VCaP (cell line): ENCODE data around the gene LPCAT4.
"Not testable (repeated sequence)": the region's sequence is repeated elsewhere in the genome, so short reads cannot be mapped to it uniquely, and the experiment has no call there.

ENCODE experiments used
- H3K27ac ChIP-seq: fragments of 450-650 bp; 2 replicates; pipeline ENCODE4 v1.5.1; 2017
- CTCF ChIP-seq: fragments of 450-650 bp; conservative IDR thresholded peaks from 2 replicates; pipeline ENCODE4 v1.5.1; 2017; ENCODE audit warnings: mild to moderate bottlenecking, moderate library complexity

The LPCAT4 gene

DNA sequence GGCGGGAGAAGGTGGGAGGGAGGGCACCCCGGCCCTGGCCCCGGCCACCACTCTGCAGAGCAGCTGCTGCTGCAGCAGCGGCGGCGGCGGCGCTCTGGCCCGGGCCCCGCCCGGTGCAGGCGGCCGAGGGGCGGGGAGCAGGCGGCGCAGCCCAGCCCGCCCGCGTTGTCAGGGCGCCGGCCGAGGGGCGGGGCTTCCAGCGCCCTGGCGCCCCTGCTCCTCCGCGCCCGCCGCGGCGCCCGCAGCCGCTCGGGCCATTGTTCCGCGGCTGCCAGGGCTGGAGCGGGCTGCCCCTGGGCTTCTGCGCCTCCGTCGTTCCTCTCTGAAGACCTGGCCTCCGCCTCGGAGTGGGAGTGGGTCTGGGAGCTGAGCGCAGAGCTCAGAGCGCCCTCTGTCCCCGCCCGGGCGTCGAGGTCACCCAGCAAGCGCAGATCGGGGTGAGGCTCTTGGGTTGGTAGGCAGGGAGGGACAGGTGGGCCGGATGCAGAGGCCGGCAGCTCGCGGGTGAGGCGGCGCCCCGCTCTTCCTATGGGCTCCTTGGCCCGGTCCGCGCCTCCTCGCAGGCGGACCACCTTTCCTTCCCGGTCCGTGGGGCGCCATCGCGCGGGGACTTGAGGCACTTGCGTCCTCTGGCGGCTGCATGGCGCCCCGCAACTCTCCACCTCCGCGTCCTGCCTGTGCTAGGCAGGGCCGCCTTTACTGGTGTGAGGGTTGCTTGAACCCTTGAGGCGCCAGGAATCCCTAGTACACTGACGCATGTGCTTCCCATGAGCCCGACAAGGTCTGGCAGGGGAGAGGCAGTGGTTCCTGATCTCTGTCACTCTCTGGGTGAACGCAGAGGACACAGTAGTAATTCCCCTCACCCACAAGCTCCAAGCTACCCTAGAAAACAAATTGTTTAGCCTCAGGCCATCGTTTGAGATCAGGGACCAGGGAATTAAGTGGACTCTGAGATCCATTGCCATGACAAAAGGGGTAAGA lies at the start of gene LPCAT4:
TSS of gene LPCAT4 (minus strand) at position 96 of the 981 bp plus-strand sequence. CDS start 96 bp downstream, outside the sequence.
- H3K27ac ChIP-seq, result peak within 1 kb of the TSS; percentile 92
- TF ChIP-seq CTCF, result peak; percentile 96

DNA sequence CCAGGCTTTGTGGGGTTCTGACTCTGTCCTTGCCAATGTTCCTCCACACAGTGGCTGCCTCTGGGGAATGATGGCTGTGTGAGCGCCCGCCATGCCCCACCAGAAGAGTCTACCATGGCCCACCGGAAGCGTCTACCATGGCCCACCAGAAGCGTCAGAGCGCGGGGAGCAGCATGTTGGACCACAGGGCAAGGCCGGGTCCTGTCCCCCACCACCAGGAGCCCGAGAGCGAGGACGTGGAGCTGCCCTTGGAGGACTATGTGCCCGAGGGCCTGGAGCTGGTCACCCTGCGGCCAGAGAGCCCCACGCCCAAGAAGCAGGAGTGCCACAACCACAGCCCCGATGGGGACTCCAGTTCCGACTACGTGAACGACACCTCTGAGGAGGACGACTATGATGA lies 42.5 kb upstream of the LPCAT4 start:
- H3K27ac ChIP-seq, result not testable (repeated sequence)

DNA sequence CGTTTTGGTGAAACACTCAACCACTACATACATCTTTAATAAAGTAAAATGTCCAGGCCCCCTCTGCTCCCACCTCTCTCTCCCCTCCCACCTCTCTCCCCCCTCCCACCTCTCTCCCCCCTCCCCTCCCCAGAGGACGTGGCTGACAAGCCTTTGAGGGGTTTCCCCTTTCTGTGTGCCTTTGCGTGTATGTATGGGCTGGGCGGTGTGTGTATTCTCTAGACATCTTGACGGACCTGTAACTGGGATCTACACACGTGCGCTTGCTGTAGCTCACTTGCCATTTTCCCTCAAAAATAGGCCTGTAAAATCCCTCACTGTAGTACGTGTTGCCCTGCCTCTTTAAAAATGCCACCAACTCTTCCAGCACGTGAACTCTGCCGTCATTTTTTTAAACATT lies 42.0 kb upstream of the LPCAT4 start:
- not testable (repeated sequence) for H3K27ac ChIP-seq

DNA sequence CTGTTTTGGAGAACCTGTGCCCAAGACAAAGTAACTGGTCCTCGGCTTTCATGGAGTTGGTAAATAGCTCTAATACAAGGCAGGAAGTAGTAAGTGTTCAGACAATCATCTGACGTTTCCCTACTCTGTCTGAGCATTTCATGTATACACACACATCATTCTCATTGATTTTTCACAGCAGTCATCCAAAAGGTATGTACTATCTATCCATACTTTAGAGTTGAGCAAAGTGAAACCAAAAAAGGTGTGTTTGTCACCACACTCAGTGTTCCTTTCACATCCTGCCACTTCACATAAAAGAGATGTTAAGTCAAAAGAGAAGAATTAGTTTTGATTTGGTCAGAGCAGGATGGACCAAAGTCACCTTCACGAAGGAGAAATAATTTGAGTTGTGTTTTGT lies 36.9 kb upstream of the LPCAT4 start:
- H3K27ac ChIP-seq, result not testable (repeated sequence)

DNA sequence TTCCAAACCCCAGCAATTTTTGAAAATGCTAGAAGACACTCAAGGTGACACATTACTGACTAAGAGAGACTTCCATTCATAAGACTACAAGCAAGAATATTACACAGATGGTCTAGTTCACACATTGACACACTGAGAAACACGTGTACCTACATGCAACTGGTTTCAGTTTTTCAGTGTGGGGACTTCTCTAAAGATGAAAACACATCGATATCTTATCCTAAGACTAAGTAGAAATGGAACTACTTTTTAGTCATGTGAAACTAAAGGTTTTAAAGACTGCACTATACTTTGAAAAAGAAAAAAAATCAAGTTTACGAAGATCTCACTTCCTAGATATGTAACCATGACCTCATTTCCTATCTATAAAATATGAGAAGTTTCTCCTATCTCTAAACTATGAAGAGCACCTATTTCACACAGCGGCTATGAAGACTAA lies 36.2 kb upstream of the LPCAT4 start:
- H3K27ac ChIP-seq, result not testable (repeated sequence)

GRCh38 chr15:34397637-34398259 lies 30.8 kb upstream of the LPCAT4 start:
- H3K27ac ChIP-seq, result not testable (repeated sequence)

GRCh38 chr15:34392981-34393380 lies 26.0 kb upstream of the LPCAT4 start:
- H3K27ac ChIP-seq, result not testable (repeated sequence)

- not testable (repeated sequence) for H3K27ac ChIP-seq
Measured at GRCh38 chr15:34389594-34390086, 22.6 kb upstream of the LPCAT4 start.

DNA sequence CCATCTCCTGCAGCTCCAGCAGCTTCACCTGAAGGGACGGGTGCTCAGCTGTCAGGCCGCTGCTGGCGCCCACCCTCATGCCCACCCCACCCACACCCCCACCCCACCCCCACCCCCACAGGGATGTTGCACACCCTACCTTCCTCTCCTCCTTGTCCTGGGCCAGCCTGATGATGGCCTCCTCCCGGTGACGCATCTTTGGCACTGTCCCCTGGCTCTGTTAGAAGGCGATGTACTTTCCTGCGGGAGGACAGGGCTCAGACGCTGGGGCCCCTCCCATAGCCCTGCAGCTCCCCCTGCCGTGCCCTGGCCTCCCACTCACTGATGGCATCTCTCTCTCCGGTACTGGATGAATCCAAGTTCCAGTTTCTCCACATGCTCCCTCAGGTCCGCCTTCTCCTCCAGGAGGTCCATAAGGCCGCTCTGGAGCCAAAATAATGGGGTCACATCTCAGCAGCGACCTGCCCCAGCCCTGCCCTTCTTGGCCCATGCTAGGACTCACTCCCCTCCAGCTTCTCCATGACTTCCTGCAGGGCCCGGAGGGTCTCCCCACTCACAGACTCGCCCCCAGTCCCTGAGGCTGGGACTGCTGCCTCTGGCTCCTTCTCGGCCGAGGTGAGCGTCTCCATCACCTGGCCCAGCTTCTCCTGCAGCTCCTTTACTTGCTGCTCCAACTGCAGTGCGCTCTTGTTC lies 15.0 kb upstream of the LPCAT4 start:
- H3K27ac ChIP-seq, result not testable (repeated sequence)

- H3K27ac ChIP-seq, result not testable (repeated sequence)
Measured at GRCh38 chr15:34380491-34380890, 13.5 kb upstream of the LPCAT4 start.

DNA sequence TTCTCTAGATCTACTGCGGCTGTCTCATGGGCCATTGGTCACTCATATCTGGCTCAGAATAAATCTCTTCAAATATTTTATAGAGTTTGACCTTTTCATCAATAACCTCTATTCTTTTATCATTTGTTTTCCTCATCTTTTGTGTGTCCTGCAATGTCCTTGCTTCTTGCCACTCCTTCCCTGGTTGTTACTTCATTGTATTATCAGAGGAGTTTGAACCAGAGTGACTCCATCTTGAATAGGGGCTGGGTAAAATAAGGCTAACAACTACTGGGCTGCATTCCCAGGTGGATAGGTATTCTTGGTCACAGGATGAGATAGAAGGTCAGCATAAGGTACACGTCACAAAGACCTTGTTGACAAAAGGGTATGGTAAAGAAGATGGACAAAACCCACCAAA lies 9.9 kb upstream of the LPCAT4 start:
- TF ChIP-seq CTCF, result no peak

GRCh38 chr15:34375541-34375940 lies 8.5 kb upstream of the LPCAT4 start:
- not testable (repeated sequence) for H3K27ac ChIP-seq

More for the DNA sequence above, 9.9 kb upstream of the LPCAT4 start:
- no peak overlapping the region for H3K27ac ChIP-seq

GRCh38 chr15:34374816-34375215 lies 7.8 kb upstream of the LPCAT4 start:
- no peak for TF ChIP-seq CTCF
- H3K27ac ChIP-seq, result no peak overlapping the region
